Activated naive CD4-positive, alpha-beta T cell treated with anti-CD3 and anti-CD28 coated beads for 36 hours (primary cell): Measurements from ENCODE around the gene TTLL12. TPM values are rescaled to one million over a fixed set of nuclear protein-coding genes. Genes with fewer than 3 reads are reported as not detected.

Experiments
- CTCF ChIA-PET: fragments of 350-600 bp; sonication (Branson Sonifier 250); formaldehyde crosslinking; loops from one replicate; lab custom pipeline; 2021; ENCODE audit warnings: antibody characterized with exemption; lab: Charles Lee
- DNase-seq: peaks from one replicate; pipeline ENCODE4 v3.0.0-alpha.2; 2020
- H3K27ac Mint-ChIP-seq: one replicate; pipeline ENCODE4 v1.8.0; 2021; ENCODE audit warnings: mild to moderate bottlenecking, mixed read lengths
- H3K27me3 Mint-ChIP-seq: one replicate; pipeline ENCODE4 v1.8.0; 2021; ENCODE audit warnings: low read depth, mixed read lengths
- H3K36me3 Mint-ChIP-seq: one replicate; pipeline ENCODE4 v1.8.0; 2021; ENCODE audit warnings: low read depth, mixed read lengths
- H3K4me1 Mint-ChIP-seq: one replicate; pipeline ENCODE4 v1.8.0; 2021; ENCODE audit warnings: low read depth, mixed read lengths
- H3K4me3 Mint-ChIP-seq: one replicate; pipeline ENCODE4 v1.8.0; 2021; ENCODE audit warnings: mild to moderate bottlenecking, moderate library complexity, mixed read lengths
- H3K9me3 Mint-ChIP-seq: one replicate; pipeline ENCODE4 v1.8.0; 2021; ENCODE audit warnings: mixed read lengths
- intact Hi-C: fragments of 100-400 bp; cut with micrococcal nuclease; formaldehyde crosslinking; loops from one replicate; pipeline ENCODE4 v1.15.1; 2023
- total RNA-seq, 2 experiments: library from RNA; stranded (reverse); gene quantifications; one replicate each; pipeline ENCODE4 v1.2.3, GENCODE V29; 2021

TTLL12 gene
- 10 to 100 TPM; 63.1 to 64.6 TPM for total RNA-seq

GRCh38 chr22:43186272-43187170, at the start of gene TTLL12:
Gene TTLL12 (minus strand): TSS chr22:43187134. CDS start chr22:43187069, 65 bp downstream.
- Mint-ChIP-seq H3K9me3 (no peaks in the 10 kb centered on the region), H3K27me3 (no peaks in the 10 kb centered on the region), H3K4me1 (peaks cover 25% of the 10 kb centered on the region), H3K4me3 (peak within 1 kb of the TSS; percentile 87), H3K27ac (peak within 1 kb of the TSS; percentile 95), H3K36me3 (peaks cover 2% of the 10 kb centered on the region)
- intact Hi-C loops, result loop anchor here (1.0 to 5.0 kb wide), 8 partner anchors 36 to 572 kb away; partner anchors contain the start of genes ARFGAP3, BIK, MCAT and POLDIP3
- CTCF ChIA-PET, result interaction anchor here (0.6 to 1.5 kb wide), 7 partner anchors 10 to 629 kb away, joined by 3 to 5 read pairs (median 3); partner anchors contain the start of gene MCAT
- DNase-seq, result peak; percentile 53

- CTCF ChIA-PET, result no interaction called here
- Mint-ChIP-seq H3K27ac (no peak overlapping the region), H3K27me3 (no peaks in the 10 kb centered on the region), H3K9me3 (no peaks in the 10 kb centered on the region), H3K36me3 (no peaks in the 10 kb centered on the region), H3K4me3 (no peak overlapping the region), H3K4me1 (peaks cover 2% of the 10 kb centered on the region)
- intact Hi-C loops, result no loop called here
- no peak for DNase-seq
Observed at GRCh38 chr22:43235445-43236409, 48.8 kb upstream of the TTLL12 start.

GRCh38 chr22:43234264-43234988, 47.5 kb upstream of the TTLL12 start:
- Mint-ChIP-seq H3K4me3 (no peak overlapping the region), H3K27me3 (no peaks in the 10 kb centered on the region), H3K9me3 (no peaks in the 10 kb centered on the region), H3K36me3 (no peaks in the 10 kb centered on the region), H3K4me1 (peaks cover 2% of the 10 kb centered on the region), H3K27ac (no peak overlapping the region)
- intact Hi-C loops, result no loop called here
- CTCF ChIA-PET, result interaction anchor here (0.6 to 3.4 kb wide), 3 partner anchors 25 to 113 kb away, joined by 3 to 9 read pairs (median 3); no protein-coding TSS in a partner anchor
- no peak for DNase-seq

GRCh38 chr22:43233529-43233928, 46.6 kb upstream of the TTLL12 start:
- H3K27ac Mint-ChIP-seq, result no peak overlapping the region
- peaks cover 2% of the 10 kb centered on the region for H3K4me1 Mint-ChIP-seq
- CTCF ChIA-PET, result interaction anchor here (3.4 to 5.5 kb wide), 2 partner anchors 26 to 113 kb away, joined by 9 to 54 read pairs; no protein-coding TSS in a partner anchor
- H3K9me3 Mint-ChIP-seq, result no peaks in the 10 kb centered on the region
- H3K36me3 Mint-ChIP-seq, result no peaks in the 10 kb centered on the region
- intact Hi-C loops, result no loop called here
- no peak overlapping the region for H3K4me3 Mint-ChIP-seq
- no peaks in the 10 kb centered on the region for H3K27me3 Mint-ChIP-seq
- DNase-seq, result no peak

GRCh38 chr22:43232445-43232844, 45.5 kb upstream of the TTLL12 start:
- DNase-seq, result no peak
- H3K27ac Mint-ChIP-seq, result no peak overlapping the region
- CTCF ChIA-PET, result interaction anchor here (0.5 to 5.5 kb wide), 6 partner anchors 10 to 152 kb away, joined by 3 to 54 read pairs (median 6); no protein-coding TSS in a partner anchor
- H3K4me1 Mint-ChIP-seq, result peaks cover 2% of the 10 kb centered on the region
- no peaks in the 10 kb centered on the region for H3K36me3 Mint-ChIP-seq
- intact Hi-C loops, result no loop called here
- no peak overlapping the region for H3K4me3 Mint-ChIP-seq
- H3K27me3 Mint-ChIP-seq, result no peaks in the 10 kb centered on the region
- H3K9me3 Mint-ChIP-seq, result no peaks in the 10 kb centered on the region

GRCh38 chr22:43231724-43232034, 44.7 kb upstream of the TTLL12 start:
- Mint-ChIP-seq H3K36me3 (no peaks in the 10 kb centered on the region), H3K4me1 (peaks cover 2% of the 10 kb centered on the region), H3K27me3 (no peaks in the 10 kb centered on the region), H3K4me3 (no peak overlapping the region), H3K9me3 (no peaks in the 10 kb centered on the region), H3K27ac (no peak overlapping the region)
- DNase-seq, result no peak
- CTCF ChIA-PET, result interaction anchor here (0.7 to 5.5 kb wide), 14 partner anchors 9 to 153 kb away, joined by 3 to 54 read pairs (median 4); no protein-coding TSS in a partner anchor
- intact Hi-C loops, result loop anchor here (1.0 to 2.0 kb wide), 3 partner anchors 43 to 154 kb away; no protein-coding TSS in a partner anchor

GRCh38 chr22:43230971-43231723, 44.2 kb upstream of the TTLL12 start:
- no peak overlapping the region for H3K4me3 Mint-ChIP-seq
- no peaks in the 10 kb centered on the region for H3K27me3 Mint-ChIP-seq
- peaks cover 2% of the 10 kb centered on the region for H3K4me1 Mint-ChIP-seq
- no peaks in the 10 kb centered on the region for H3K9me3 Mint-ChIP-seq
- no peaks in the 10 kb centered on the region for H3K36me3 Mint-ChIP-seq
- H3K27ac Mint-ChIP-seq, result no peak overlapping the region
- intact Hi-C loops, result loop anchor here (1.0 to 2.0 kb wide), 3 partner anchors 44 to 154 kb away; no protein-coding TSS in a partner anchor
- peak; percentile 74 for DNase-seq
- CTCF ChIA-PET, result interaction anchor here (0.7 to 5.5 kb wide), 15 partner anchors 9 to 153 kb away, joined by 3 to 54 read pairs (median 4); no protein-coding TSS in a partner anchor

GRCh38 chr22:43230571-43230970, 43.6 kb upstream of the TTLL12 start:
- no peaks in the 10 kb centered on the region for H3K9me3 Mint-ChIP-seq
- no peak for DNase-seq
- intact Hi-C loops, result loop anchor here (2.0 kb wide), 1 partner anchor 44 kb away; no protein-coding TSS in a partner anchor
- CTCF ChIA-PET, result interaction anchor here (1.8 to 5.5 kb wide), 2 partner anchors 116 to 127 kb away, joined by 4 to 54 read pairs; no protein-coding TSS in a partner anchor
- H3K4me1 Mint-ChIP-seq, result peaks cover 2% of the 10 kb centered on the region
- no peaks in the 10 kb centered on the region for H3K27me3 Mint-ChIP-seq
- H3K36me3 Mint-ChIP-seq, result no peaks in the 10 kb centered on the region
- no peak overlapping the region for H3K4me3 Mint-ChIP-seq
- no peak overlapping the region for H3K27ac Mint-ChIP-seq

- Mint-ChIP-seq H3K9me3 (no peaks in the 10 kb centered on the region), H3K36me3 (no peaks in the 10 kb centered on the region), H3K4me3 (no peak overlapping the region), H3K27ac (no peak overlapping the region), H3K4me1 (peaks cover 2% of the 10 kb centered on the region), H3K27me3 (no peaks in the 10 kb centered on the region)
- CTCF ChIA-PET, result interaction anchor here (0.6 to 5.5 kb wide), 5 partner anchors 41 to 155 kb away, joined by 3 to 54 read pairs (median 3); no protein-coding TSS in a partner anchor
- no peak for DNase-seq
- intact Hi-C loops, result no loop called here
Observed at GRCh38 chr22:43228863-43229262, 41.9 kb upstream of the TTLL12 start.

- CTCF ChIA-PET, result interaction anchor here (0.6 to 5.5 kb wide), 5 partner anchors 41 to 523 kb away, joined by 3 to 54 read pairs (median 3); no protein-coding TSS in a partner anchor
- intact Hi-C loops, result no loop called here
- Mint-ChIP-seq H3K4me1 (peaks cover 2% of the 10 kb centered on the region), H3K27ac (no peak overlapping the region), H3K9me3 (no peaks in the 10 kb centered on the region), H3K4me3 (no peak overlapping the region), H3K36me3 (no peaks in the 10 kb centered on the region), H3K27me3 (no peaks in the 10 kb centered on the region)
- DNase-seq, result peak; percentile 58
Observed at GRCh38 chr22:43228330-43228729, 41.4 kb upstream of the TTLL12 start.
